GM18519 (cell line): Measurements from ENCODE around the gene ADIG.

ENCODE experiments used
- ATAC-seq: cut with Tn5 transposase; IDR thresholded peaks from one replicate; pipeline ENCODE4 v1.9.1; 2021; ENCODE audit warnings: mild to moderate bottlenecking, moderate library complexity; ENCODE audit not compliant: unreplicated experiment, low FRiP score

ADIG gene

GRCh38 chr20:38628580-38629470, 47.8 kb downstream of the ADIG start:
- no peak for ATAC-seq

GRCh38 chr20:38629979-38630378, 49.0 kb downstream of the ADIG start:
- no peak for ATAC-seq

GRCh38 chr20:38630727-38631126, 49.7 kb downstream of the ADIG start:
- no peak for ATAC-seq

DNA sequence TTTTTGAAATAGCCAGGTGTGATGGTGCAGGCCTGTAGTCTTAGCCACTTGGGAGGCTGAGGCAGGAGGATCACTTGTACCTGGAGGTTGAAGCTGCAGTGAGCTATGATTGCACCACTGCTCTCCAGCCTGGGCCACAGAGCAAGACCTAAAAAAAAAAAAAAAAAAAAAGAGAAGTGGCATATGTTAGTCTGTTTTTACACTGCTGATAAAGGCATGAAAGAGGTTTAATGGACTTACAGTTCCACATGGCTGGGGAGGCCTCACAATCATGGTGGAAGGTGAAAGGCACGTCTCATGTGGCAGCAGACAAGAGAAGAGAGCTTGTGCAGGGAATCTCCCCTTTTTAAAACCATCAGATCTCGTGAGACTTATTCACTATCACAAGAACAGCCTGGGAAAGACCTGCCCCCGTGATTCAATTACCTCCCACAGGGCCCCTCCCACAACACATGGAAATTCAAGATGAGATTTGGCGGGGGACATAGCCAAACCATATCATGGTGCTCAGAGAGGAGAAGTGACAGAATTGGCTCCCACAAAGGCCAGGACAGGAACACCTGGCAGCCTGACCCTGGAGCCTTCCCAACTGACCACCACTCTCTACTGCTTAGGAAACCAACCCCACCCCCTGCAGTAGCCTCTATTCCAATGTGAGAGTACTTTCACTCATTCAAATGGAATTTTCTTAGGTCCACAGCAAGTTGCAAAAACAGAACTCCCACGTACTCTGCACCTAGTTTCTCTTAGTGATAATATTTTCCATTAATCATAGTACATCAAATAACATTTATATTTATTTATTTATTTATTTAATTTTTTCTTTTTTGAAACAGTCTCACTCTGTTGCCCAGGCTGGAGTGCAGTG, 50.4 kb downstream of the ADIG start:
- ATAC-seq: no peak

- no peak for ATAC-seq
Observed at GRCh38 chr20:38633577-38634093, 52.6 kb downstream of the ADIG start.

GRCh38 chr20:38635721-38636288, 54.8 kb downstream of the ADIG start:
- ATAC-seq: no peak
